Common myeloid progenitor, CD34-positive (primary cell): ENCODE results near the gene NLGN2.

ENCODE experiments used
- CTCF ChIA-PET: fragments of 350-600 bp; sonication (Branson Sonifier 250); formaldehyde crosslinking; loops from one replicate; lab custom pipeline; 2021; ENCODE audit warnings: antibody characterized with exemption; lab: Charles Lee
- POLR2A ChIA-PET: fragments of 350-600 bp; sonication (Branson Sonifier 250); formaldehyde crosslinking; loops from one replicate; lab custom pipeline; 2021; ENCODE audit warnings: antibody characterized with exemption; lab: Charles Lee
- DNase-seq, 3 donors: peaks; one replicate each; pipeline versions ENCODE4 v3.0.0 to v3.0.0-alpha.2; 2013
- H3K27ac ChIP-seq, 2 experiments: 1 replicate in 1 of 2; 2 replicates in 1 of 2; pipeline ENCODE4 v1.7.0; 2013; ENCODE audit warnings: inconsistent platforms in 2 of 2, low read length in 2 of 2, mild to moderate bottlenecking in 2 of 2, low read depth in 1 of 2, moderate library complexity in 1 of 2; ENCODE audit not compliant: severe bottlenecking in 2 of 2, insufficient read depth in 1 of 2, poor library complexity in 1 of 2
- H3K27me3 ChIP-seq, 5 experiments: replicated peaks in 2 of 5; 1 replicate in 3 of 5; 2 replicates in 2 of 5; pipeline versions ENCODE4 v1.6.1 to v1.7.0; 2013; ENCODE audit warnings: low read length in 4 of 5, mild to moderate bottlenecking in 2 of 5, moderate library complexity in 2 of 5, inconsistent platforms in 1 of 5; ENCODE audit not compliant: insufficient read depth in 5 of 5, control insufficient read depth in 4 of 5
- H3K36me3 ChIP-seq, 4 experiments: 1 replicate in 2 of 4; 2 replicates in 2 of 4; pipeline versions ENCODE4 v1.6.1 to v1.7.0; 2013; ENCODE audit warnings: low read length in 3 of 4, control low read depth in 1 of 4, mild to moderate bottlenecking in 1 of 4; ENCODE audit not compliant: control insufficient read depth in 4 of 4, insufficient read depth in 4 of 4
- H3K4me1 ChIP-seq, 4 experiments: 1 replicate in 3 of 4; 2 replicates in 1 of 4; pipeline versions ENCODE4 v1.6.1 to v1.7.1; 2013; ENCODE audit warnings: low read length in 3 of 4, mild to moderate bottlenecking in 3 of 4, control low read depth in 1 of 4, inconsistent platforms in 1 of 4, moderate library complexity in 1 of 4; ENCODE audit not compliant: control insufficient read depth in 4 of 4, insufficient read depth in 4 of 4; ENCODE audit errors: control extremely low read depth in 1 of 4
- H3K4me3 ChIP-seq, 7 experiments: 1 replicate in 4 of 7; 2 replicates in 3 of 7; pipeline versions ENCODE4 v1.5.1 to v1.7.0; 2013; ENCODE audit warnings: mild to moderate bottlenecking in 7 of 7, low read length in 6 of 7, moderate library complexity in 6 of 7, inconsistent platforms in 2 of 7, low read depth in 2 of 7, control low read depth in 1 of 7; ENCODE audit not compliant: insufficient read depth in 4 of 7, control insufficient read depth in 1 of 7; ENCODE audit errors: extremely low read depth in 1 of 7
- H3K9me3 ChIP-seq, 5 experiments: 1 replicate in 4 of 5; 2 replicates in 1 of 5; pipeline versions ENCODE4 v1.6.1 to v1.7.1; 2013; ENCODE audit warnings: low read length in 4 of 5, mild to moderate bottlenecking in 2 of 5, inconsistent platforms in 1 of 5, low read depth in 1 of 5, moderate library complexity in 1 of 5; ENCODE audit not compliant: control insufficient read depth in 4 of 5, insufficient read depth in 2 of 5; ENCODE audit errors: control extremely low read depth in 1 of 5
- WGBS: methylation state at CpG from one replicate; pipeline ENCODE4 v1.1.5; 2013; ENCODE audit not compliant: insufficient coverage; 5-methylcytosine and 5-hydroxymethylcytosine counted together

The NLGN2 gene

GRCh38 chr17:7425756-7426155, 18.1 kb downstream of the NLGN2 start:
- Histone ChIP-seq H3K4me1 (no peaks in the 10 kb centered on the region), H3K36me3 (no peaks in the 10 kb centered on the region), H3K4me3 (no peak overlapping the region), H3K27me3 (no peaks in the 10 kb centered on the region), H3K9me3 (no peaks in the 10 kb centered on the region), H3K27ac (no peak overlapping the region)
- POLR2A ChIA-PET, result no interaction called here
- CTCF ChIA-PET, result interaction anchor here (0.7 to 1.9 kb wide), 5 partner anchors 10 to 72 kb away, joined by 3 to 12 read pairs (median 3); partner anchors contain the start of gene TMEM102
- DNase-seq, result no peak
- 91% methylated on average over 4 of the region's 8 CpGs for WGBS

- DNase-seq, result no peak
- no peak overlapping the region for H3K27ac ChIP-seq
- no peaks in the 10 kb centered on the region for H3K9me3 ChIP-seq
- WGBS, result 99% methylated on average over 20 of the region's 33 CpGs
- POLR2A ChIA-PET, result no interaction called here
- H3K4me1 ChIP-seq, result no peaks in the 10 kb centered on the region
- H3K27me3 ChIP-seq, result no peaks in the 10 kb centered on the region
- no peaks in the 10 kb centered on the region for H3K36me3 ChIP-seq
- H3K4me3 ChIP-seq, result no peak overlapping the region
- CTCF ChIA-PET, result interaction anchor here (1.7 to 1.9 kb wide), 2 partner anchors 10 to 73 kb away, joined by 4 to 12 read pairs; partner anchors contain the start of gene TMEM102
Measured at GRCh38 chr17:7426203-7426863, 18.7 kb downstream of the NLGN2 start.

DNA sequence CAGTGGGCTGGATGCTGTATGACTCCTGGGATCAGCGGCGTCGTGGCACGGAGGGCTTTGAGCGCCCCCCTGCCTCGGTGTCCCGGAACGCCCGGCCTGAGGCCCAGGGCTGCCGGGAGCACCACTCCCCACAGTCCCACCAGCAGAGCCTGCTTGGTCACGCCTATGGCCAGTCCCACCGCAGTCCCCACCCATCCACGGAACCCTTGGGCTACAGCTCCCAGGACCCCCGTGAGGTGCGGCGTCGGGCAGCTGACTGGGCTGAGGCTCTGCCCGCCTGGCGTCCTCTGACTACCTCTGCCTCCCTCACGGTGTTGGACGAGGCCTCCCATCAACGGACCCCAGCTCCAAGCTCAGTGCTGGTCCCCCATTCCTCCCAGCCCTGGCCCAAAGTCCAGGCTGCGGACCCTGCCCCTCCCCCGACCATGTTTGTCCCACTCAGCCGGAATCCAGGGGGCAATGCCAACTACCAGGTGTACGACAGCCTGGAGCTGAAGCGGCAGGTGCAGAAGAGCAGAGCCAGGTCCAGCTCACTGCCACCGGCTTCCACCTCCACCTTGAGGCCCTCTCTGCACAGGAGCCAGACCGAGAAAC, 19.3 kb downstream of the NLGN2 start:
- Histone ChIP-seq H3K9me3 (no peaks in the 10 kb centered on the region), H3K4me1 (no peaks in the 10 kb centered on the region), H3K27me3 (no peaks in the 10 kb centered on the region), H3K4me3 (no peak overlapping the region), H3K36me3 (no peaks in the 10 kb centered on the region), H3K27ac (no peak overlapping the region)
- ChIA-PET POLR2A (no interaction called here), CTCF (no interaction called here)
- no peak for DNase-seq
- WGBS, result 98% methylated on average over 23 of the region's 29 CpGs

GRCh38 chr17:7427549-7427948, 19.9 kb downstream of the NLGN2 start:
- H3K27ac ChIP-seq, result no peak overlapping the region
- H3K4me1 ChIP-seq, result no peaks in the 10 kb centered on the region
- no peaks in the 10 kb centered on the region for H3K9me3 ChIP-seq
- WGBS, result 100% methylated on average over 4 of the region's 7 CpGs
- no peaks in the 10 kb centered on the region for H3K27me3 ChIP-seq
- CTCF ChIA-PET, result no interaction called here
- POLR2A ChIA-PET, result no interaction called here
- no peak for DNase-seq
- no peaks in the 10 kb centered on the region for H3K36me3 ChIP-seq
- no peak overlapping the region for H3K4me3 ChIP-seq

DNA sequence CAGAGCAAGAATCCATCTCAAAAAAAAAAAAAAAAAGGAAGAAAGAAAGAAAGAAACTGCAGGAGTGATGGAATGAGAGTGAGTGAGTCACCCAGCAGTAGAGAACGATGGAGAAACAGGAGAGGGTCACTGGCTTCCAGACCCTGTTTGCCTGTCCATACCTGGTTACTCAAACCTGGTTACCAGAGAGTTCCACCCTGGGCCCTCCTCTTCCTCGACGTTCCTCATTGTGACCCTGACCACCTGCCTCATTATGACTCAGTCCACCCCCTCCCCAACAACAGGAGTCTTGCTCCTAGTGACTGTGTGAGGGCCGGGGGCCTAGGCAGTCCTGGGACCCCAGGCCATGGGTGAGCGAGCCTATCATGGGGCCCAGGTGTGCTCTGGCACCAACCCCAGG, 20.9 kb downstream of the NLGN2 start, which contains the start of gene SPEM3:
SPEM3 (plus strand) TSS at position 301 of the 400 bp plus-strand sequence; CDS start at position 347, 46 bp downstream.
- Histone ChIP-seq H3K4me3 (no peak within 1 kb of the TSS), H3K9me3 (no peaks in the 10 kb centered on the region), H3K27ac (no peak within 1 kb of the TSS), H3K27me3 (no peaks in the 10 kb centered on the region), H3K4me1 (no peaks in the 10 kb centered on the region), H3K36me3 (no peaks in the 10 kb centered on the region)
- 89% methylated on average over 5 of the region's 5 CpGs for WGBS
- DNase-seq, result no peak
- POLR2A ChIA-PET, result no interaction called here
- CTCF ChIA-PET, result no interaction called here

DNA sequence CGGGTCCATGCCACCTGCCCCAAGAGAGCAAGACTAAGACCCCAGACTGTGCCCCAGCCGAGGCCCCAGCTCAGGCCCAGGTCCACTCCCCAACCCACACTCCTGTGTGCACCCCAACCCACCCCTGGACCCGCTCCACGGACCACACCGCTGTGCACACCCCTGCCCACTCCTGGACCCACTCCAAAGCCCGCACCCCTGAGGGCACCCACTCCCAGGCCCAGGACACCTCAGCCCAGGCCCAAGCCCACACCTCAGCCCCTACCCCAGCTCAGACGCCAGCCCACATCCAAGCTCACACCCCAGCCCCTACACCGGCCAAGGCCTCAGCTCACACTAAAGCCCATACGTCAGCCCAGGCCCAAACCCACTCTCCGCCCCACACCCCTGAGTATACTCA, 22.1 kb downstream of the NLGN2 start:
- ChIA-PET CTCF (interaction anchor here (3.0 kb wide), 1 partner anchor 26 kb away, joined by 7 read pairs; the partner anchor contains the start of gene TMEM256), POLR2A (no interaction called here)
- no peaks in the 10 kb centered on the region for H3K9me3 ChIP-seq
- no peak overlapping the region for H3K27ac ChIP-seq
- DNase-seq, result no peak
- 100% methylated on average over 7 of the region's 10 CpGs for WGBS
- H3K4me1 ChIP-seq, result no peaks in the 10 kb centered on the region
- H3K4me3 ChIP-seq, result no peak overlapping the region
- no peaks in the 10 kb centered on the region for H3K36me3 ChIP-seq
- no peaks in the 10 kb centered on the region for H3K27me3 ChIP-seq

- Histone ChIP-seq H3K9me3 (no peaks in the 10 kb centered on the region), H3K27ac (no peak overlapping the region), H3K4me3 (no peak overlapping the region), H3K36me3 (no peaks in the 10 kb centered on the region), H3K27me3 (no peaks in the 10 kb centered on the region), H3K4me1 (peaks cover 0 to 11% (median 9%) of the 10 kb centered on the region in 4 experiments)
- ChIA-PET POLR2A (no interaction called here), CTCF (interaction anchor here (3.0 kb wide), 1 partner anchor 28 kb away, joined by 7 read pairs; the partner anchor contains the start of gene TMEM256)
- DNase-seq, result no peak
- WGBS, result 100% methylated on average over 1 of the region's 1 CpG
Measured at GRCh38 chr17:7431231-7431630, 23.6 kb downstream of the NLGN2 start.
